IPS-18a (cell line): ENCODE data around the gene ARAP2.

Experiments
- H3K27ac ChIP-seq: one replicate; pipeline ENCODE4 v1.5.1; 2013; ENCODE audit warnings: low read length
- H3K27me3 ChIP-seq: one replicate; pipeline ENCODE4 v1.6.1; 2013; ENCODE audit warnings: mild to moderate bottlenecking, low read length; ENCODE audit not compliant: control insufficient read depth, insufficient read depth
- H3K36me3 ChIP-seq: one replicate; pipeline ENCODE4 v1.6.1; 2013; ENCODE audit warnings: low read depth, low read length; ENCODE audit not compliant: control insufficient read depth
- H3K4me1 ChIP-seq: one replicate; pipeline ENCODE4 v1.6.1; 2013; ENCODE audit warnings: low read depth, low read length; ENCODE audit not compliant: control insufficient read depth
- H3K4me3 ChIP-seq: one replicate; pipeline ENCODE4 v1.5.1; 2013; ENCODE audit warnings: low read length
- H3K9ac ChIP-seq: one replicate; pipeline ENCODE4 v1.6.1; 2013; ENCODE audit warnings: mild to moderate bottlenecking, low read length, moderate library complexity
- H3K9me3 ChIP-seq: one replicate; pipeline ENCODE4 v1.6.1; 2013; ENCODE audit warnings: low read depth, low read length; ENCODE audit not compliant: control insufficient read depth

ARAP2 gene

GRCh38 chr4:36208893-36209473, 35.3 kb downstream of the ARAP2 start:
- no peak overlapping the region for H3K9ac ChIP-seq
- H3K27ac ChIP-seq, result no peak overlapping the region
- H3K36me3 ChIP-seq, result no peaks in the 10 kb centered on the region
- H3K4me3 ChIP-seq, result no peak overlapping the region
- no peaks in the 10 kb centered on the region for H3K4me1 ChIP-seq
- no peaks in the 10 kb centered on the region for H3K9me3 ChIP-seq
- no peaks in the 10 kb centered on the region for H3K27me3 ChIP-seq

- H3K4me1 ChIP-seq, result no peaks in the 10 kb centered on the region
- no peak overlapping the region for H3K27ac ChIP-seq
- no peaks in the 10 kb centered on the region for H3K9me3 ChIP-seq
- no peak overlapping the region for H3K4me3 ChIP-seq
- no peaks in the 10 kb centered on the region for H3K36me3 ChIP-seq
- no peak overlapping the region for H3K9ac ChIP-seq
- H3K27me3 ChIP-seq, result no peaks in the 10 kb centered on the region
Measured at GRCh38 chr4:36207831-36208520, 36.3 kb downstream of the ARAP2 start.

GRCh38 chr4:36207367-36207766, 36.9 kb downstream of the ARAP2 start:
- Histone ChIP-seq H3K27me3 (no peaks in the 10 kb centered on the region), H3K9me3 (no peaks in the 10 kb centered on the region), H3K4me1 (no peaks in the 10 kb centered on the region), H3K27ac (no peak overlapping the region), H3K9ac (no peak overlapping the region), H3K4me3 (no peak overlapping the region), H3K36me3 (no peaks in the 10 kb centered on the region)

GRCh38 chr4:36206603-36207311, 37.6 kb downstream of the ARAP2 start:
- no peak overlapping the region for H3K4me3 ChIP-seq
- H3K9ac ChIP-seq, result no peak overlapping the region
- H3K27ac ChIP-seq, result no peak overlapping the region
- no peaks in the 10 kb centered on the region for H3K4me1 ChIP-seq
- H3K9me3 ChIP-seq, result no peaks in the 10 kb centered on the region
- H3K36me3 ChIP-seq, result no peaks in the 10 kb centered on the region
- H3K27me3 ChIP-seq, result no peaks in the 10 kb centered on the region

- no peaks in the 10 kb centered on the region for H3K9me3 ChIP-seq
- H3K36me3 ChIP-seq, result no peaks in the 10 kb centered on the region
Measured at GRCh38 chr4:36206012-36206411, 38.3 kb downstream of the ARAP2 start.

GRCh38 chr4:36198861-36199260, 45.5 kb downstream of the ARAP2 start:
- Histone ChIP-seq H3K4me3 (no peak overlapping the region), H3K27ac (no peak overlapping the region), H3K4me1 (no peaks in the 10 kb centered on the region), H3K36me3 (no peaks in the 10 kb centered on the region), H3K9ac (no peak overlapping the region), H3K9me3 (no peaks in the 10 kb centered on the region), H3K27me3 (no peaks in the 10 kb centered on the region)

More at GRCh38 chr4:36206012-36206411, 38.3 kb downstream of the ARAP2 start:
- Histone ChIP-seq H3K9ac (no peak overlapping the region), H3K4me3 (no peak overlapping the region), H3K27me3 (no peaks in the 10 kb centered on the region), H3K27ac (no peak overlapping the region), H3K4me1 (no peaks in the 10 kb centered on the region)

- Histone ChIP-seq H3K9me3 (no peaks in the 10 kb centered on the region), H3K4me1 (no peaks in the 10 kb centered on the region), H3K4me3 (no peak overlapping the region), H3K27ac (no peak overlapping the region), H3K27me3 (no peaks in the 10 kb centered on the region), H3K9ac (no peak overlapping the region), H3K36me3 (no peaks in the 10 kb centered on the region)
Measured at GRCh38 chr4:36198068-36198808, 46.1 kb downstream of the ARAP2 start.

GRCh38 chr4:36197501-36197900, 46.8 kb downstream of the ARAP2 start:
- Histone ChIP-seq H3K4me1 (no peaks in the 10 kb centered on the region), H3K9ac (no peak overlapping the region), H3K36me3 (no peaks in the 10 kb centered on the region), H3K9me3 (no peaks in the 10 kb centered on the region), H3K4me3 (no peak overlapping the region), H3K27me3 (no peaks in the 10 kb centered on the region), H3K27ac (no peak overlapping the region)

- no peaks in the 10 kb centered on the region for H3K36me3 ChIP-seq
- no peaks in the 10 kb centered on the region for H3K9me3 ChIP-seq
- H3K9ac ChIP-seq, result no peak overlapping the region
- H3K27ac ChIP-seq, result no peak overlapping the region
- no peaks in the 10 kb centered on the region for H3K4me1 ChIP-seq
- H3K27me3 ChIP-seq, result no peaks in the 10 kb centered on the region
- H3K4me3 ChIP-seq, result no peak overlapping the region
Measured at GRCh38 chr4:36196145-36196913, 48.0 kb downstream of the ARAP2 start.

- Histone ChIP-seq H3K4me1 (no peaks in the 10 kb centered on the region), H3K4me3 (no peak overlapping the region), H3K36me3 (no peaks in the 10 kb centered on the region), H3K27me3 (no peaks in the 10 kb centered on the region), H3K9ac (no peak overlapping the region), H3K27ac (no peak overlapping the region), H3K9me3 (no peaks in the 10 kb centered on the region)
Measured at GRCh38 chr4:36192922-36193321, 51.4 kb downstream of the ARAP2 start.
